Natural killer cell (primary cell): ENCODE measurements around the gene ZNF316. TPM values are rescaled to one million over a fixed set of nuclear protein-coding genes. Genes with fewer than 3 reads are reported as not detected.

Source experiments
- ATAC-seq, 3 donors: fragments of 150-1000 bp in 2 of 3; fragments of 200-7000 bp in 1 of 3; cut with Tn5 transposase; 1 replicate in 1 of 3; 2 replicates in 2 of 3; pipeline ENCODE4 v1.10.0; 2021; ENCODE audit warnings: mild to moderate bottlenecking in 2 of 3, moderate library complexity in 2 of 3
- DNase-seq, 2 donors: peaks; one replicate each; pipeline versions ENCODE4 v3.0.0 to v3.0.0-alpha.2; 2013 to 2021; ENCODE audit warnings: mixed read lengths in 1 of 2
- H3K27ac ChIP-seq: one replicate; pipeline ENCODE4 v1.5.1; 2013; ENCODE audit warnings: mild to moderate bottlenecking, low read length
- H3K27me3 ChIP-seq: one replicate; pipeline ENCODE4 v1.6.1; 2013; ENCODE audit warnings: low read length; ENCODE audit not compliant: control insufficient read depth, insufficient read depth
- H3K36me3 ChIP-seq: one replicate; pipeline ENCODE4 v1.6.1; 2013; ENCODE audit warnings: low read length; ENCODE audit not compliant: control insufficient read depth, insufficient read depth
- H3K4me1 ChIP-seq: one replicate; pipeline ENCODE4 v1.6.1; 2013; ENCODE audit warnings: low read length; ENCODE audit not compliant: control insufficient read depth, insufficient read depth
- H3K4me3 ChIP-seq: one replicate; pipeline ENCODE4 v1.5.1; 2013; ENCODE audit warnings: low read length
- H3K9me3 ChIP-seq: one replicate; pipeline ENCODE4 v1.6.1; 2013; ENCODE audit warnings: low read length; ENCODE audit not compliant: control insufficient read depth, insufficient read depth
- H3K27ac Mint-ChIP-seq, 2 donors: one replicate each; pipeline ENCODE4 v1.8.0; 2022; ENCODE audit warnings: mild to moderate bottlenecking in 2 of 2, mixed read lengths in 2 of 2, moderate library complexity in 1 of 2
- H3K27me3 Mint-ChIP-seq, 2 donors: one replicate each; pipeline ENCODE4 v1.8.0; 2022; ENCODE audit warnings: low read depth in 2 of 2, mixed read lengths in 2 of 2
- H3K36me3 Mint-ChIP-seq: one replicate; pipeline ENCODE4 v1.8.0; 2022; ENCODE audit warnings: mixed read lengths
- H3K4me1 Mint-ChIP-seq, 2 donors: one replicate each; pipeline ENCODE4 v1.8.0; 2022; ENCODE audit warnings: mixed read lengths in 2 of 2
- H3K4me3 Mint-ChIP-seq: one replicate; pipeline ENCODE4 v1.8.0; 2022; ENCODE audit warnings: mild to moderate bottlenecking, moderate library complexity, mixed read lengths
- H3K9me3 Mint-ChIP-seq, 2 donors: one replicate each; pipeline ENCODE4 v1.8.0; 2022; ENCODE audit warnings: mixed read lengths in 2 of 2
- CTCF ChIP-seq: fragments of 200-600 bp; IDR thresholded peaks from one replicate; pipeline ENCODE4 v1.8.0; 2022; ENCODE audit warnings: antibody characterized with exemption
- WGBS: methylation state at CpG from one replicate; pipeline ENCODE4 v1.1.7; 2013; ENCODE audit warnings: missing lambda C conversion rate; ENCODE audit not compliant: insufficient coverage; 5-methylcytosine and 5-hydroxymethylcytosine counted together
- intact Hi-C: fragments of 100-400 bp; cut with micrococcal nuclease; formaldehyde crosslinking; loops from one replicate; pipeline ENCODE4 v1.14.2; 2022
- total RNA-seq, 4 donors: library from RNA; stranded (reverse); fragments of 120-200 nt in 1 of 4; gene quantifications; one replicate each; pipeline versions ENCODE4 v1.2.3 to v1.2.4, GENCODE V29; 2013 to 2022

The ZNF316 gene
- total RNA-seq, 3 donors from 2014 or later (not counting 1 experiment from before 2014, with no cell fraction given): 46.2 to 59.6 (median 49.5) TPM

- Histone ChIP-seq H3K27ac (no peak overlapping the region), H3K4me1 (peaks cover 21% of the 10 kb centered on the region), H3K27me3 (no peaks in the 10 kb centered on the region), H3K9me3 (no peaks in the 10 kb centered on the region), H3K4me3 (no peak overlapping the region), H3K36me3 (peaks cover 49% of the 10 kb centered on the region)
- Mint-ChIP-seq H3K36me3 (no peaks in the 10 kb centered on the region), H3K4me1 (peaks cover 20 to 38% of the 10 kb centered on the region in 2 donors), H3K27me3 (no peaks in the 10 kb centered on the region), H3K4me3 (no peak overlapping the region), H3K9me3 (no peaks in the 10 kb centered on the region), H3K27ac (no peak overlapping the region)
- WGBS: 97% methylated on average over 24 of the region's 24 CpGs
- ATAC-seq (no peak), DNase-seq (no peak)
- intact Hi-C loops: no loop called here
- no peak for TF ChIP-seq CTCF
Measured at GRCh38 chr7:6642239-6642839, 5.2 kb downstream of the ZNF316 start.

GRCh38 chr7:6642861-6643640 is 5.9 kb downstream of the ZNF316 start:
- H3K4me1 ChIP-seq: peaks cover 18% of the 10 kb centered on the region
- intact Hi-C loops: no loop called here
- 96% methylated on average over 22 of the region's 22 CpGs for WGBS
- Mint-ChIP-seq H3K4me3 (no peak overlapping the region), H3K27ac (no peak overlapping the region), H3K9me3 (no peaks in the 10 kb centered on the region), H3K27me3 (no peaks in the 10 kb centered on the region), H3K36me3 (no peaks in the 10 kb centered on the region), H3K4me1 (peaks cover 20 to 34% of the 10 kb centered on the region in 2 donors)
- no peak overlapping the region for H3K4me3 ChIP-seq
- DNase-seq: no peak
- H3K27ac ChIP-seq: no peak overlapping the region
- H3K36me3 ChIP-seq: peaks cover 49% of the 10 kb centered on the region
- TF ChIP-seq CTCF: no peak
- no peaks in the 10 kb centered on the region for H3K27me3 ChIP-seq
- no peak for ATAC-seq
- no peaks in the 10 kb centered on the region for H3K9me3 ChIP-seq

GRCh38 chr7:6643915-6644625 is 7.0 kb downstream of the ZNF316 start:
- H3K9me3 Mint-ChIP-seq: no peaks in the 10 kb centered on the region
- DNase-seq (no peak), ATAC-seq (no peak)
- H3K4me3 Mint-ChIP-seq: no peak overlapping the region
- intact Hi-C loops: no loop called here
- no peaks in the 10 kb centered on the region for H3K27me3 Mint-ChIP-seq
- no peak for TF ChIP-seq CTCF
- H3K4me3 ChIP-seq: no peak overlapping the region
- 97% methylated on average over 21 of the region's 21 CpGs for WGBS
- H3K27ac ChIP-seq: no peak overlapping the region
- no peaks in the 10 kb centered on the region for H3K27me3 ChIP-seq
- peaks cover 49% of the 10 kb centered on the region for H3K36me3 ChIP-seq
- no peak overlapping the region for H3K27ac Mint-ChIP-seq
- H3K4me1 ChIP-seq: peaks cover 9% of the 10 kb centered on the region
- H3K4me1 Mint-ChIP-seq: peaks cover 13 to 24% of the 10 kb centered on the region in 2 donors
- H3K36me3 Mint-ChIP-seq: no peaks in the 10 kb centered on the region
- no peaks in the 10 kb centered on the region for H3K9me3 ChIP-seq
